Activated CD8-positive, alpha-beta T cell treated with anti-CD3 and anti-CD28 coated beads for 36 hours (primary cell): ENCODE results near the gene NRF1. TPM values are rescaled to one million over a fixed set of nuclear protein-coding genes. Genes with fewer than 3 reads are reported as not detected.

Experiments
- ATAC-seq: fragments of 200-7000 bp; cut with Tn5 transposase; one replicate; pipeline ENCODE4 v1.10.0; 2021; ENCODE audit warnings: mild to moderate bottlenecking, moderate library complexity
- CTCF ChIA-PET: fragments of 350-600 bp; sonication (Branson Sonifier 250); formaldehyde crosslinking; loops from one replicate; lab custom pipeline; 2021; ENCODE audit warnings: antibody characterized with exemption; lab: Charles Lee
- POLR2A ChIA-PET: fragments of 350-600 bp; sonication (Branson Sonifier 250); formaldehyde crosslinking; loops from one replicate; lab custom pipeline; 2021; ENCODE audit warnings: antibody characterized with exemption; lab: Charles Lee
- DNase-seq: peaks from one replicate; pipeline ENCODE4 v3.0.0-alpha.2; 2020
- H3K27ac Mint-ChIP-seq: one replicate; pipeline ENCODE4 v1.8.0; 2021; ENCODE audit warnings: mild to moderate bottlenecking, mixed read lengths
- H3K27me3 Mint-ChIP-seq: one replicate; pipeline ENCODE4 v1.8.0; 2021; ENCODE audit warnings: mixed read lengths
- H3K36me3 Mint-ChIP-seq: one replicate; pipeline ENCODE4 v1.8.0; 2021; ENCODE audit warnings: low read depth, mixed read lengths
- H3K4me1 Mint-ChIP-seq: one replicate; pipeline ENCODE4 v1.8.0; 2021; ENCODE audit warnings: low read depth, mixed read lengths
- H3K4me3 Mint-ChIP-seq: one replicate; pipeline ENCODE4 v1.8.0; 2021; ENCODE audit warnings: mild to moderate bottlenecking, moderate library complexity, mixed read lengths
- H3K9me3 Mint-ChIP-seq: one replicate; pipeline ENCODE4 v1.8.0; 2021; ENCODE audit warnings: mixed read lengths
- CTCF ChIP-seq: fragments of 200-600 bp; IDR thresholded peaks from one replicate; pipeline ENCODE4 v1.8.0; 2022; ENCODE audit warnings: antibody characterized with exemption, mild to moderate bottlenecking
- intact Hi-C: fragments of 100-400 bp; cut with micrococcal nuclease; formaldehyde crosslinking; loops from one replicate; pipeline ENCODE4 v1.10.0; 2022
- total RNA-seq, 2 experiments: library from RNA; stranded (reverse); gene quantifications; one replicate each; pipeline ENCODE4 v1.2.3, GENCODE V29; 2021

NRF1 gene
- total RNA-seq, 2 experiments from 2014 or later = 23.3 to 23.9 TPM

- ATAC-seq = no peak
- TF ChIP-seq CTCF = peak; percentile 21
- DNase-seq = peak; percentile 17
- Mint-ChIP-seq H3K27me3 (peaks cover 48% of the 10 kb centered on the region), H3K27ac (no peak overlapping the region), H3K4me3 (peak overlapping the region; percentile 38), H3K4me1 (peaks cover 23% of the 10 kb centered on the region), H3K9me3 (no peaks in the 10 kb centered on the region), H3K36me3 (no peaks in the 10 kb centered on the region)
- intact Hi-C loops = no loop called here
- POLR2A ChIA-PET = interaction anchor here (1.0 to 1.1 kb wide), 2 partner anchors 11 to 201 kb away, joined by 3 to 5 read pairs; no protein-coding TSS in a partner anchor
- CTCF ChIA-PET = interaction anchor here (1.1 to 1.6 kb wide), 2 partner anchors 46 to 136 kb away, joined by 3 to 4 read pairs; no protein-coding TSS in a partner anchor
These were observed 167.5 kb downstream of the NRF1 start for GRCh38 chr7:129778770-129779601.

- DNase-seq (peak; percentile 47), ATAC-seq (peak; percentile 40)
- TF ChIP-seq CTCF = no peak
- intact Hi-C loops = no loop called here
- ChIA-PET CTCF (interaction anchor here (1.3 kb wide), 1 partner anchor 45 kb away, joined by 6 read pairs; no protein-coding TSS in a partner anchor), POLR2A (no interaction called here)
- peaks cover 51% of the 10 kb centered on the region for H3K27me3 Mint-ChIP-seq
- no peaks in the 10 kb centered on the region for H3K36me3 Mint-ChIP-seq
- H3K9me3 Mint-ChIP-seq = no peaks in the 10 kb centered on the region
- no peak overlapping the region for H3K27ac Mint-ChIP-seq
- H3K4me1 Mint-ChIP-seq = peaks cover 25% of the 10 kb centered on the region
- H3K4me3 Mint-ChIP-seq = peak overlapping the region; percentile 36
These were observed 168.2 kb downstream of the NRF1 start for GRCh38 chr7:129779602-129780256.

- Mint-ChIP-seq H3K4me1 (peaks cover 31% of the 10 kb centered on the region), H3K4me3 (peak overlapping the region; percentile 64), H3K36me3 (no peaks in the 10 kb centered on the region), H3K27ac (no peak overlapping the region), H3K9me3 (no peaks in the 10 kb centered on the region), H3K27me3 (peaks cover 58% of the 10 kb centered on the region)
- intact Hi-C loops = no loop called here
- ChIA-PET CTCF (interaction anchor here (1.3 to 2.6 kb wide), 2 partner anchors 45 to 49 kb away, joined by 6 to 11 read pairs; no protein-coding TSS in a partner anchor), POLR2A (interaction anchor here (1.1 to 1.4 kb wide), 2 partner anchors 10 to 40 kb away, joined by 3 read pairs; no protein-coding TSS in a partner anchor)
- ATAC-seq = peak; percentile 86
- DNase-seq = peak; percentile 91
- no peak for TF ChIP-seq CTCF
These were observed 168.9 kb downstream of the NRF1 start for GRCh38 chr7:129780257-129780973.

GRCh38 chr7:129780974-129781927 lies 169.7 kb downstream of the NRF1 start:
- Mint-ChIP-seq H3K4me3 (peak overlapping the region; percentile 45), H3K27ac (no peak overlapping the region), H3K4me1 (peaks cover 39% of the 10 kb centered on the region), H3K9me3 (no peaks in the 10 kb centered on the region), H3K36me3 (no peaks in the 10 kb centered on the region), H3K27me3 (peaks cover 63% of the 10 kb centered on the region)
- ATAC-seq (no peak), DNase-seq (peak; percentile 49)
- ChIA-PET POLR2A (interaction anchor here (0.8 to 1.4 kb wide), 3 partner anchors 9 to 44 kb away, joined by 3 read pairs; no protein-coding TSS in a partner anchor), CTCF (interaction anchor here (1.3 to 2.6 kb wide), 2 partner anchors 44 to 48 kb away, joined by 6 to 11 read pairs; no protein-coding TSS in a partner anchor)
- intact Hi-C loops = no loop called here
- no peak for TF ChIP-seq CTCF
